ENCODE measurements around the gene BCL11B.
"Not testable (repeated sequence)": the region's sequence is repeated elsewhere in the genome, so short reads cannot be mapped to it uniquely, and the experiment has no call there.

BCL11B gene

DNA sequence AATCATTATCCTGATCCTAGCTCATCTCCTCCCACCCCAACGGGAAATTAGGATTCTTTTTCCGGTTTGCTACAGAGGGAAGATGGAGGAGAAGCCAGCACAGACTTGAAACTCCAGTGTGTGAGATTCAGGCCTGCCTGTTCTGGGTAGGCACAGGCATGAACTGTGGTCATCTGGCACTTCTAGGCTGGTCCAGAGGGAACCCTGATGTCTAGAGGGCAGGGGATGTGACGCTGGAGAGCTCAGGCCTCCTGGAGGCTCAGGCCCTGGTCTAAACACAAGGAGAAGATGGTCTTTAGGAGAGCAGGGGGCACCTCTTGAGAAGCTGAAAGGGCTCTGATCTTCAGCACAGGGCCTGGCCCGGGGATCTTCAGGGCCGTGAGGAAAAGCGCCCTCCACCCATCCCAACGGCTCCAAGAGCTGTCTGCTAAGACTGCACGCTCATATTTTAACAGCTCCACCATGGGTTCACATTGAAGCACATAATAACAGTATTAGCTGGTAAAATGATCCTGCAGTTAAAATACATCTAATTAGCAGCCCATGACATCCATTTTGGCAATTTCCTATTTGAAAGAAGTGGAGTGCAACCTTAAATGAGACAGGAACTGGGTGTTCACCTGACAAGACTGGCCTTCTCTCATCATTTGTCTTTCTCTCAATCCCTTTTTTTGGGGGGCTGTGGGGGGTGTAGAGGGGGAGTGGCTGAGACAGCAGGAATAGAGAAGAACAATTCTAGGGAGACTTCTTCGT lies 35.4 kb downstream of the BCL11B start:
- DNase-seq, result no peak

DNA sequence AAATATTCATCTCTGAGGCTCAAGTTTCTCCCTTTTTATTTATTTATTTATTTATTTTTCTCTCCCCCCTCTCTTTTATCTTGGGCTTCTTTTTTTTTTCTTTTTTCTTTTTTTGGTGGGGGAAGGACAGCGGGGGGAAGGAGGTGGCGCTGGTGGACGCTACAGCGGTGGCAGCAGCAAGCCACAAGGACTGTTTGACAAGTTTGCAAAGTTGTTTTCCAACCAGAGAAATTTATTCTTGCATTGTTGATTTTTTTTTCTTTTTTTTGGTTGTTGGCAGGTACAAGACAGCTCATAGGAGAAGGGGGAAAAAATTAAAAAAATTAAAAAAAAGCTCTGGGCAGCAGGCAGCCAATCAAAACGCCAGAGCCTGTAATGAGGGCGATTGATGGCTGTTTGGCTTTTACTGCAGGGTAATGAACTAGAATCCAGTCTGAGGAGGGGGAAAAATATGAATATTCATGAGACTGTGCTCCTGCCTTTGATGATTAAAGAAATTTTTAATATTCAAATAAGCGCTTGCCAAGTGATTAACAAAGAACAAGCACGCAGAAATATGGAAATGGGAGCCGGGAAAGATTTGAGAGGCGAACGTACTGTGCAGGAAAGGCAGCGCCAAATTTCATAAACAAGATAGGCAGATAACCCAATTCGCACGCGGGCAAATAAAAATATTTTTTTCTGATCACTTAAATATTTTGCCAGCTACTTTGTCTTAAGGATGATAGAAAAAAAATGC lies 36.2 kb downstream of the BCL11B start:
- DNase-seq, result no peak

DNA sequence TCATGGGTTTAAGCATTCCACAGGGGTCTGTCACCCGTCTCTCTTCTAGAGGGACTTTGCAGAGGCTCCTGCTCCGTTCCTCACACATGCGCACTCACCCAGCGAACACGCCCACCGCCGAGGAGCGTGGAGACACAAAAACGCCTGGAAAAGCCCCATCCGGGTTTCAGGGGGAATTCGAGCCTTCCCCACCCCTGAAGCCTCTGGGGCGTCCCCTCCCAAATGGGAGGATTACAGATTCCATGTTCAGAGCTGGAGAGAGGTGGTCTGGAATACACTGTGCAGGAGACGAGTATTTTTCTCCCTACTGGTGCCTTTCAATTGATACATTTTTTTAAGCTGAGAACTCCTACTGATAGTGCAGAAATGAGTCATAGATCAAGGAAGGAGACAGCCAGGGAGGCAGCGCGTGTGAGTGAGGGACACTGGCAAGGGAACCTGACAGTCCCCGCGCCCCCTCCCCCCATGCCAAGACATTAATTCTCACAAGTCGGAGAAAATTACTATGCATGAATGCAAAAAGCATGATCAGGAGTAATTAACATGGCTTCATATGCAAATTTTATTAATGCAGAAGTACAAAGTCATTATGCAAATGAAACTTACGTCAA lies 36.9 kb downstream of the BCL11B start:
- DNase-seq, result no peak

DNA sequence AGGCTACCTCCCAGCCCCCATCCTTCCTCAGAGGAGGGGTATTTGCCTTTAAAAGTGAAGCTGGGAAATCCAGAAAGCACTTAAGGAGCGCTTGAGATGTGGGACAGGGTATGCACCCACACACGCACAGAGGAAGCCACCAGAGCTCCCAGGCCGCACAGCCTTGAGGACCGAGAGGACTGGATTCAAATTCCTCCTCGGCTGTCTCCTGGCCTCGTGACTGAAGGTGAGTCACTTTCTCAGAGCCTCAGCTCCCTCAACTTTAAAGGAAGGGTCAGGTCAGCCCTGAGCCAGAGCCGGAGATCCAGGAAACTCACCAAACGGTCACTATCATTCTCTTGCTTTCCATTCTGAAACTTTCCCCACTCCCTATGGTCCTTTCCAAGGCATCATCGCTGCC lies 37.6 kb downstream of the BCL11B start:
- no peak for DNase-seq

DNA sequence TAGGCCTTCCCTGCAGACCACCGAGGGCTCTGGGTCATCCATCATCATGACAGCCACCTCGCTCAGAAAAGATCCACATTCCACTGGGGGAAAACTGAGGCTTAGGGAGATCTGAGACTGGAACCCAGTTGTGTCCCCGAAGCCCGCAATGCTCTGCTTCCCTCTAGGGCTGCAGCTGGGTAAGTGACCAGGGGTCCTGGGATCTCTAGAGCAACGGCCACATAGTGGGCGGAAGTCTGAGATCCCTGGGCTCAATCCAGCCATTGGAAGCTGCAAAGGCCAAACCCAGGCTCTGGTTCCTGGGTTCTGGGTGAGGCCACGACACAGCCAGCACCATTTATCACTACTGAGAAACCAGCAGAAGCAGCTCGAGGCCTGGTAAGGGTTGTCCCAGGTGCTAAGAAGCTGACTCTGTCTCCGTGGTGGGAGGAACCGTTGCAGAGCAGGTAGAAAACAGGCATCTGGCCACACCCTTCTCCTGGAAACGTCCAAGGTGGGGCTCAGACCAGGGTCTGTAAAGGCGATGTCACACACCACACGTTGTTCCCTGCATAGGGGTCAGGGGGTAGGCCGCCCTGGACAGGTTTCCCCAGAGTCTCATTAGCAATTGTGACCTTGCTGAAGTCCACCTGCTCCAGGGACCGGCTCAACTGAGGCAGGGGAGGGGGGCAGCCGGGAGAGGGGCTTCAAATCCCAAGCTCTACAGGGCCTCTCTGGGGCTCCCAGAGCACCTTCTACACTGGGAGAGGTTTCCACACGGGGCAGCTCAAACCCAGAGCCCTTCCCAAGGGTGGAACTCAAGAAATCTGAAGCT lies 38.6 kb downstream of the BCL11B start:
- no peak for DNase-seq

DNA sequence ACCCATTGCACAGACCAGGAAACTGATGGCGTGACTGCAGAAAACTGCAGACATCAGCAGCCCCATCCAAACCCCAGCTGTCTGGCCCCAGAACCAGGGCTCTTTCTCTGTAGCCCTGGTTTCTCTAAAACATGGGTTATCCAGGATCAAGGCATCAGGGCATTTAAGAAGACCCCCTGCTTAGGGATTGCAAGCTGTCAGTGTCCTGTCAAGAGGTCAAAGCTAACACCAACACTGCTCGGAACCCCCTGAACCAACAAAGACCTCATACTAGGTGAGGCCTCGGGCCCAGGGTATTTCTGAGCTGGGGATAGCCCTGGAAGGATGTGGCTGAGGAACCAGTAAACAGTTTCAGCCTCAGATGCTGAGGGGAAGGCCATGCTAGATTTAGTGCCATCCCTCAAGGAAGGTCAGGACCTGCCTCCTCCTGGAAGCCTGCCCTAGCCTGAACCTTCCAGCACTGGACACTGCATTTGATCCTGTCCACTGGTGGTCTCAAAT lies 39.2 kb downstream of the BCL11B start:
- DNase-seq, result no peak

DNA sequence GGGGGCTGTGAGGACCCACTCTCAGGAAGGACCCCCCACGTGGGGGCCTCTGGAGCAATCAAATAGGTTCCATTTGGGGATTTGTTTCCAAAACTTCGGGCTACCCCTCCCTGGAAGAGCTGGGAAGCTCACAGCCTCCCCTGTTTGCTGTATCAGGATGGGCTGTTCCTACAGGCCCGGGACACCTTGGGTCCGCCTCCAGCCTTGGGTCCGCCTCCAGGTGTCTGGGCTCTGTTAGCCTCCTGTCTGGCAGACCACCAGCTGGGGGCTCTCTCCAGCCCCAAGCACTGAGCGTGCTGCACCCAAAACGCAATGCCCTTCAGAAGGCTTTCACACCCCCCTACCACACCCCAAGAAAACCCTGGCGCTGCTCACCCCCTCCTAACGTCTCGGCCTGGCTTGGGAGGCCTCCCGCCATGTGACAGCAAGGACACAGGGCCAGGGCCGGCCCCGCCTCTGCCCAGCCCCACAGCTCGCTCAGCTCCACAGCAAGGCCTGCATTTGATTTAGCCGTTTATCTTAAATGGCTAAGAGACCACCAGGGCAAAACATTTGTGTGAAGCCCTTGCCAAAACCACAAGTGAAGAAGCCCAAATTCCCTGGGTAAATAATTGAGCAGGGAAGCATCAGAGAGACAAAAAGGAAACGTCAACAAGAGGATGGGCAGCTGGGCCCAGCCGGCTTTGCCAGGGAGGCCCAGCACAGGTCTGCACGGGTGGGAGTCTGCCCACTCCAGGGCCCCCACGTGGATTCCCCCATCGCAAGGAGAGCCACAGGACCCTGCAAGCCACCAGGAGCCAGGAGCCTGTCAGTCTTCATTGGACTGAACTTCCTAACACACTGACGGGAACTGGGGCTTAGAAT lies 39.9 kb downstream of the BCL11B start:
- no peak for DNase-seq

DNA sequence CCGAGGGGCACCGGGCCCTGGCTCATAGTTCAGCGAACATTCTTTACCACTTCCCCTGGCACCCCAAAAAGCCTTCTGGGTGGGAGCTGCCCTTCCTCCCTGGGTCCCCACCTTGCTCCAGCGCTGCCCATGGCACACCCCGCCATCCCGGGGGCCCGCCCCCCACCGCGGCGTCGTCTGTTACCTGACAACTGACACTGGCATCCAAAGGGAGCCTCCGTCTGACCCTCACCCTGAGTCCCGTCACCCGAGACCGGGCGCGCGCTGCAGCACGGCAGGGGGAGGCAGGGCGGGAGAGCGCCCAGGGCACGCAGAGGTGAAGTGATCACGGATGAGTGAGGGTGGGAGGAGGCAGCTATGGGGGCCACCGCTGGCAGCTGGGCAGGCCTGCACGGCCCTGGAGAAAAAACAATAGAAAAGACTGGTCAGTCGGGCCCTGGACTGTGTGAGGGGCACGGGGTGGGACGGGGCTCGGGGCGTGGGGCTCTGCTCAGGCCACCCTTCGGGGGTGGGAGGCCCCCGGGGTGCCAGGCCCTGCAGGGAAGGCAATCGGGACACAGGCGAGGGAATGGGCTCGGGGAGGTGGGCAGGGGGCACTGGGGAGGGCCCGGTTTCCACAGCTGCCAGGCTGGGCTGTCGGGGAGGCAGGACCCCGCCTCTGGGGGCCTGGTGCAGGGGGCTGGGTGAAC lies 40.7 kb downstream of the BCL11B start:
- no peak for DNase-seq

DNA sequence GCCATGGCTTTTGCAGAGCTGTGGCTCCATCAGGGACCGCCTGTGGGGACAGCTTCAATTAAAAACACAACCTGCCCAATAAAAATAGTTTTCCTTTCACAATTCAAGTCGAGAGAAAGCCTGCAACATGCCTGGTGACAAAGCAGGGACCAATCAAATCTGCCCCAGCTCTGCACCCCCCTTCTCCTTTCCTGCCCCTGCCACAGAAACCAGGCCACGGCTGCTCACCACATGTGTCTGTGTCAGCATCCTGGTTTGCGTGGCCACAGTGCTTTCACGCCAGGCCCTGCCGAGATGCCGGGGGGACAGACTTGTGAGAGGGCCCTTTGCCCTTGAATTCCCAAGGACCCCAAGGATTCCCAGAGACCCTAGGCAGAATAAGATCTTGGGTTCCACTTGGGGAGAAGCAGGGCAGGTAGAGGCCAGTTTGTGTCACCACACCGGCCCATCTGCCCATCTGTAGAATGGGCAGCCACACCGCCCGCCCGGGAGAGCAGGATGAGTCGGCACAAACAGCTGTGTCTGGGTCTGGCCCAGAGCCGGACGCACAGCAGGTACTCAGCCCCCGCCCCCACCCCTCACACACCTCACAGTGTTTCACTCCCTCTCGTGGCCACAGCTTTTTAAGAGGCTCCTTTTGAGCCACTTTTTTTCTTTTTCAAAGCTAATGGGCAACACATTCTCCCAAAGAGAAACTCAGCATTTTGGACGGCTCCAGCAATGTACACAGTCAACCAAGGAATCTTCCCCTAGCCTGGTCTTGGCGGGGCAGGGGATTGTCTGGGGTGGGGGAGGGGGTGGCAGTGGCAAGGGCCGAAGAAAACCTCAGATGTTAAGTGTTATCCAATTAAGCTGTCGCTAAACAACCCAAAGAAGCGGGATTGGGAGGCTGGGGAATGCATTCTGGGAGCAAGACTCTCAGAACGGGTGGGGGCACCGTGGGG lies 41.5 kb downstream of the BCL11B start:
- DNase-seq, result no peak

DNA sequence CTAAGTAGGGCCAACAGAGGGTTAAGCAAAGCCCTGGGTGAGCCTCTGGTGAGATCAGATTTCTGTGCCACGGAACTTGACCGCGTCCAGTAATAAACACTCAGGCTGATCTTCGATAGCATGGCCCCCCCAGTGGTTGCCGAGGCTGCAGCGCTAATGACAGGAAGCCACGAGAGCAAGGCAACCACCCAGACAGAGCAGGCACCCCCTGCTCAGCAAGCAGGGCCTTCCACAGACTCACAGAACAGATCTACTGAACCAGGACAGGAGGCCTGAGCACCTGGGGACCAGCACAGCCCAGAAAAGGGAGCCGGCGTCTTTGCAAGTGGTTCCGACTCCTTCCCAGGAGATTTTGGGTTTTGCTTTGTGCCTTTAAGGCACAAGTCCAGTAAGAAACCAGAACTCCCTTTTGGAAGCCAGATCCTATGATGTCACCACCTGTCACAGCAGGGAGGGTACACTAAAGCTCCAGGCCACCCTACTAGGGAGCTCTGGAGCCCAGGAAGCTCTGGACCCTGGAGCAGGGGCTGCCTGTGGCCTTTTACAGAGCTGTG lies 42.3 kb downstream of the BCL11B start:
- DNase-seq, result no peak

DNA sequence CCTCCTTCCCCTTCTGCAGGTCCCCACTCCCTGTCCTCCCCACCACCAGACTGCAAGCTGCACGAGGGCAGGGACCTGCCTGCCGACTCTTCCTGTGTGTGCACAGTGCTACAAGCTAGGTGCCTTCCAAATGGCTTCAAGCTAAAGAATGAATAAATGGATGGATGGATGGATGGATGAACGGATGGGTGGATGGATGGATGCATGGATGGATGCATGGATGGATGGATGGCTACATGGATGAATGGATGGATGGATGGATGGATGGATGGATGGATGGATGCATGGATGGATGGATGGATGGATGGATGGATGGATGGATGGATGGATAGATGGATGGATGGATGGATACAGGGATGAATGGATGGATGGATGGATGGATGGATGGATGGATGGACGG lies 43.2 kb downstream of the BCL11B start:
- not testable (repeated sequence) for DNase-seq

DNA sequence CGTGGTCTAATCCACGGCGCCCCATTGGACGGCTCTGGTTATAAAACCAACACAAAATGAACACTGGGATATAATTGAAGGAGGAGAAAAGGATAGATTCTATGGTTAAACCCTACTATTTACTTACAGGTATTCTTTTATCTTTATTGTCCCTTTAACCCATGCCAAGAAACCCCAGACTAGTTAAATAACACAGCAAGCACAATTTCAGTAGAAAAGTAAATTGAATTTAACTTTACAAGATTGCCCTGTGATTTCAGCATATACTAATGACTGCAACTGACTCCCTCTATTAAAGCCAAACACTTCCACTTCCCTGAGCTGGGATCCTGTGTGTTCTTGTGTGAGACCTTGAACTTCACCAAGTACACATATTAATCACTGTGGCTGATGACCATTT lies 45.3 kb downstream of the BCL11B start:
- DNase-seq, result no peak

DNA sequence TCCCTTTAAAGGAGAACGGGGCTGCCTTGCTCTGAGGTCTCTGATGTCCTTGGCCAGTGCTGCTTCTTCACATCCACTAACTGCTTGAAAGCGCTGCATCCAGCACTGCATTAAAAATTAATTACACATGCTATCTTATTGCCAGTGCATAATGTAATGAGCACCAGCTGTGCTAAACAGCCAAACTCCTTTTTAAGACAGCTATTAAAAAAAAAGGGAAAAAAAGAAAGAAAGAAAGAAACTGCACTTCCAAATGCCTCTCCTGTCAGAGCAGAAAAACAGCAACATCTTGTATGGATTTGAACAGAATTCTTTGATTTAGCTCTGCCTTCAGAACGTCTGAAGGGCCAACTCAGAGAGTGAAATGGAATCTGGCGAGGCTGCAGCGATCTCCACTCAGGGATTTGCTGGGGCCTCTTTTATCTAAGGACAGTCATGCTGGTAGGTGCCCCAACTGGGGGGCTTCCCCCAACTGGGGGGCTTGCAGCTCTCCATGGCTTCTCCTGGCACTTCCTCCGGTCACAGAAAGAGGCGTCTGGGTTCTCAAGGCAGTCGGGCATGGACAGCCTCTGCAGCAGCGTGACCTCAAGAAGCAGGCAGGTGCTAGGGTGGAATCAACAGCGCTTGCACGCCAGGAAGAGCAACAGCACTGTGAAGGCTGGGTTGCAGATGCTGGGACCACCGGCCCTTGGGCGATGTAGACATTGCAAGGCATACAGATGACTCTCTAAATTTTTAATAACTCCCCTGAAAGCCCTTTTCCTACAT lies 46.4 kb downstream of the BCL11B start:
- no peak for DNase-seq

DNA sequence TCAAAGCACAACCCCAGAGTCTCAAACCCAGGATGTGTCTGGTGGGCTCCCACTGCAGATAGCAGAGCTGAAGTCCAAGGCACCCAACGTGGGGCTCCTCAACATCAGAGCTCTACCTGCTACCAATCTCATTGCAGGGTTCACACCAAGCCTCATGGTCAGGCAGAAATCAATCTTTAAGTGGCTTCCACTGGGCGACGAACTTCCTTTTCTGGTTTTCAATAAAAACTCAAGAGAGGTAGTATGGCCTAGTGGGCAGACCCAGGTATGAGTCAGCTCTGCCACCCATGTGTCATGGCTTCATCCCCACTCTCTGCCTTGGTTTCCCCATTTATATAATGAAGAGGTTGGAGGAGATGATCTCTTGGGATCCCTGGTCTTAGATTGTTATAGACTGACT lies 47.0 kb downstream of the BCL11B start:
- no peak for DNase-seq

DNA sequence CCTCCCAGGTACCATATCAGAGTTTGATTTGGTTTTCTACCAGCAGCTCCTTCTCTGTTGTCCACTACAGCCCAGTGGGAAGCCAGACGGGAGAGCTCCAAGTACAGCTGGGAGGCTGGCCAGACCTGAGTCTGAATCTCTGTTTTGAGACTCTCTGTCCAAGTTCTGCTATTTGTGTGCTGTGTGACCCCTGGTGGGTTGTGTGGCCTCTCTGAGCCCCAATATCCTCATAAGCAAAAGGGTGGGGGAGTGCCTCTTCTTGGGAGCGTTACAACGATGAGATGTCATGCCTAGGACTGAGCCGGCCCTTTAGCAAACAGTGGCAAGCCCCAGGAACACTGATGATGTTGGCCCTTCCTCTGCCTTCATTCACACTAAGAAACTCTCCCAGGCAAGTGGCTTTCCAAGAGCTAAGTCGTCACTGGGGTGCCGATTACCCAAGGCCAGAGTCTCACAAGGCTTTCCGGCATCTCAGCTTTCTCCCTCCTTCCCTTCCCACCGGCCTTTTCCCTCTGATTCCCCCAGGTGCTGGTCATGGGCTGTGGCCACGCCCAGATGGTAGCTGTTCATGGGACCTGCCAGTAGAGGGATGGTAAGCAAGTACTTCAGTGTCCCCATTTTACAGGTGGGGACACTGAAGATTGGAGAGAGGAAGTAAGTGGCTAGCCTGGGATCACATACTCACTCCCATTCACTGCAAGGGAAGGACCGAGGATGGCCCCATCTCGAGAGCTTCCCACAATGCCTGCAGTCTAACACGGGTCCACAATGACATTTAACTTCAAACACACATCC lies 47.7 kb downstream of the BCL11B start:
- no peak for DNase-seq

DNA sequence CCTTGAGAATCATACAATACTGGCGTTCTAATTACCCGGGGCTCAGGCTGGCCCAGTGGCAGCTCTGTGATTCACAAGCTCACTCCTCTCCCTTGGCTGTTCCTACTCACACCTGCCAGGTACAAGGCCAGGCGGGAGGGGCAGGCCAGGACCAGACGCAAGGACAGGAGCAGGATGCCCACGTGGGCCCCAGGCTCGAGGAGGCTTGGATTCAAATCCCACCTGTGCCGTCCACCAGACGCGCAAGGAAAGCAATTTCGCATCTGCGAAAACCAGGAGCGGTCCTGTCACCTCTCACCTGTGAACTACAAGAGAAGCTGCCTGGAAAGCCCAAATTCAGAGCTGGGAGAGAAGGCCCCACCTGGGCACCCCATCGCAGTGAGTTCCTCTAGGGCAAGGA lies 50.6 kb downstream of the BCL11B start:
- no peak for DNase-seq

DNA sequence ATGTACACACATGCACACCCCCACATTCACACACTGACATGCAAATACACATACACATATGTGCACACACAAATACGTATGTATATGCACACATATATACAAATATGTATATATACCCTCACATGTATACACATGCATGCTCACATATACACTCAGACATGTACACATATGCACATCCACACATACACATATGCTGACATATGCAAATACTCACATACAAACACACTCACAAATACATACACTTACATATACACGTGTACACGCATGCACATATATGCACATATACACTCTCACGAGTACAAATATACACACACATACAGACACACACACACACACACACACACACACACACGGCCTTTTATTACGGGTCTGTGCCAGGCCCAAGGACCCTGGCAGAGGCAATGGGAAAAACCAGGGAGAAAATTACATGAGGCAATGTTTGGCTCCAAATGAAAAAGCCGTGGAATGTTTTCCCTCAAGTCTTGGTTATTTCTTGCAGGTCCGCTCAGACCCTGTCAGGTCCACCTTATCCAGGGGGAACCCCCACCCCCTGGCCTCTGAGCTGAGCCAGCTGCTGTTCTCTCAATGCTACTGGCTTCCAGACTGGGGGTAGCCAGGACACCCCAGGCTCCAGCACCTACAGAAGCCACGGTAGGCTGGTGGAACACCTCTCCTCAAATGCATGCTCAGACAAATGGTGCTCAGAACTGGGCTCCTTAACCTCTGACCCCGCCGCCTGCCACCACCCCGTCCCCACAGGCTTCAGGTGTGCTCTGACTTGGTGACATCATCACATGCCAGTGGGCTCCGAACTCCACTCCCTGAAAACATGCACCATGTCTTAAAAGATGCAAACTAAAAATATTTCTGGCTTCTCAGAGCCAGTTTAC lies 54.7 kb downstream of the BCL11B start:
- DNase-seq, result no peak
